IMR-90 (cell line): ENCODE measurements around the gene ACSS2.

Experiments
- CEBPB ChIP-seq: IDR thresholded peaks from 2 replicates; pipeline ENCODE4 v1.6.1; 2012; ENCODE audit warnings: low read depth, low read length, improper control_type of control experiment
- FOS ChIP-seq: fragments of 150-350 bp; IDR thresholded peaks from 2 replicates; pipeline ENCODE4 v1.6.1; 2016; ENCODE audit warnings: low read depth, low read length
- MAFK ChIP-seq: IDR thresholded peaks from 2 replicates; pipeline ENCODE4 v1.6.1; 2012; ENCODE audit warnings: low read depth, low read length, improper control_type of control experiment
- POLR2A ChIP-seq: IDR thresholded peaks from 2 replicates; pipeline ENCODE4 v1.6.1; 2012; ENCODE audit warnings: mild to moderate bottlenecking, low read depth, low read length
- RCOR1 ChIP-seq: IDR thresholded peaks from 2 replicates; pipeline ENCODE4 v1.6.1; 2012; ENCODE audit warnings: mild to moderate bottlenecking, low read length, improper control_type of control experiment; ENCODE audit not compliant: insufficient replicate concordance
- RFX5 ChIP-seq: IDR thresholded peaks from 2 replicates; pipeline ENCODE4 v1.8.0; 2012; ENCODE audit warnings: low read depth, mild to moderate bottlenecking, low read length, moderate library complexity
- SMC3 ChIP-seq: fragments of 150-350 bp; IDR thresholded peaks from 2 replicates; pipeline ENCODE4 v1.6.1; 2016; ENCODE audit warnings: low read depth, mild to moderate bottlenecking, antibody characterized with exemption, low read length, moderate library complexity
- TF ChIP-seq, protein P1 (sequence below): conservative IDR thresholded peaks from 2 replicates; pipeline ENCODE4 v1.5.1; 2012; ENCODE audit warnings: mild to moderate bottlenecking, low read depth, low read length, improper control_type of control experiment
- TF ChIP-seq, protein P2 (sequence below): fragments of 150-350 bp; IDR thresholded peaks from 2 replicates; pipeline ENCODE4 v1.6.1; 2016; ENCODE audit warnings: low read depth, mild to moderate bottlenecking, low read length, moderate library complexity, borderline replicate concordance

DNA sequence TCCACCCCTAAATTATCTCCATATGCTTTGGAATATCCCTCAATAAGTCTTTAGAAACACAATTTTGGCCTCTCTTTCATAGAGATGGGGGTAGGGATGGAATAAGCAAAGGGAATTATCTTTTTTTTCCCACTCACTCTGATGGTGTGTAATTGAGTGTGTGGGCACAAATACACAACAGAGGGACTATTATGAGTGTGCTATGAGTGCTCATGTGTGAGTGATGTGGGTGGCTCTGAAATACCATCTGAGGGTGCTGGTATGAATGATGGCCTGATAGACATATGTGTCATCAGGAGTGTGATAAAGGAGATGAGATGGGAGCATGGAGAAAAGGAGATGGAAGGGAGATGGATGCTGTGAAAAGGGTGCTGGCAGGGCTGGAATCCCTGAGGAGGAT is 43.6 kb downstream of the ACSS2 start:
- TF ChIP-seq, protein P1, sequence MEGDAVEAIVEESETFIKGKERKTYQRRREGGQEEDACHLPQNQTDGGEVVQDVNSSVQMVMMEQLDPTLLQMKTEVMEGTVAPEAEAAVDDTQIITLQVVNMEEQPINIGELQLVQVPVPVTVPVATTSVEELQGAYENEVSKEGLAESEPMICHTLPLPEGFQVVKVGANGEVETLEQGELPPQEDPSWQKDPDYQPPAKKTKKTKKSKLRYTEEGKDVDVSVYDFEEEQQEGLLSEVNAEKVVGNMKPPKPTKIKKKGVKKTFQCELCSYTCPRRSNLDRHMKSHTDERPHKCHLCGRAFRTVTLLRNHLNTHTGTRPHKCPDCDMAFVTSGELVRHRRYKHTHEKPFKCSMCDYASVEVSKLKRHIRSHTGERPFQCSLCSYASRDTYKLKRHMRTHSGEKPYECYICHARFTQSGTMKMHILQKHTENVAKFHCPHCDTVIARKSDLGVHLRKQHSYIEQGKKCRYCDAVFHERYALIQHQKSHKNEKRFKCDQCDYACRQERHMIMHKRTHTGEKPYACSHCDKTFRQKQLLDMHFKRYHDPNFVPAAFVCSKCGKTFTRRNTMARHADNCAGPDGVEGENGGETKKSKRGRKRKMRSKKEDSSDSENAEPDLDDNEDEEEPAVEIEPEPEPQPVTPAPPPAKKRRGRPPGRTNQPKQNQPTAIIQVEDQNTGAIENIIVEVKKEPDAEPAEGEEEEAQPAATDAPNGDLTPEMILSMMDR = no peak
- TF ChIP-seq RCOR1 (no peak), CEBPB (no peak), POLR2A (no peak), SMC3 (no peak), FOS (no peak), MAFK (no peak), RFX5 (no peak)
- TF ChIP-seq, protein P2, sequence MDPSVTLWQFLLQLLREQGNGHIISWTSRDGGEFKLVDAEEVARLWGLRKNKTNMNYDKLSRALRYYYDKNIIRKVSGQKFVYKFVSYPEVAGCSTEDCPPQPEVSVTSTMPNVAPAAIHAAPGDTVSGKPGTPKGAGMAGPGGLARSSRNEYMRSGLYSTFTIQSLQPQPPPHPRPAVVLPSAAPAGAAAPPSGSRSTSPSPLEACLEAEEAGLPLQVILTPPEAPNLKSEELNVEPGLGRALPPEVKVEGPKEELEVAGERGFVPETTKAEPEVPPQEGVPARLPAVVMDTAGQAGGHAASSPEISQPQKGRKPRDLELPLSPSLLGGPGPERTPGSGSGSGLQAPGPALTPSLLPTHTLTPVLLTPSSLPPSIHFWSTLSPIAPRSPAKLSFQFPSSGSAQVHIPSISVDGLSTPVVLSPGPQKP = no peak
